ENCODE measurements around the gene KCNH8. TPM values are rescaled to one million over a fixed set of nuclear protein-coding genes. Genes with fewer than 3 reads are reported as not detected.

Gene KCNH8
- total RNA-seq, 1 experiment from 2014 or later = 3.7 TPM

DNA sequence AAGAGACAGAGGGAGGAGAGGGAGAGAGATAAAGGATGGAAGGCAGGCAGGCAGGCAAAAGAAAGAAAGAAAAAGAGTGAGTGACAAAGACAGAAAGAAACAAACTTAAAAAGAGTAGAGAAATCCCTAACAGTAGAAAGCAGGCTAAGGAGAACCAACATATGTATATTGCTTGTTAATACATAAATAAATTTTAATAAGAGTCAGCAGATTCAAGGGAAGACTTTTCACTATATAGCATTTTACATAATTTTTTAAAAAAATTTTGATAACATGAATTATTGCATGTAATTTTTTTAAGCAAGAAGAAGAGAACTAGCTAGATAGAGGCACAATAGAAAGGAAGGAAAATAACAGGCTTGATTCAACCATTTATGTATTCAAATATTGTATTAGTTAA is 291.6 kb downstream of the KCNH8 start:
- no peaks in the 10 kb centered on the region for H4K20me1 ChIP-seq (ENCODE audit: control insufficient read depth, insufficient read depth, insufficient read length)
- H3K79me2 ChIP-seq (ENCODE audit: insufficient read depth, low read length) = no peaks in the 10 kb centered on the region
- H4K91ac ChIP-seq (ENCODE audit: insufficient read length, low read depth, low read length) = no peak overlapping the region
- H3K27ac Mint-ChIP-seq = no peak overlapping the region
- peaks cover 7 to 14% of the 10 kb centered on the region in 2 experiments for H3K4me1 Mint-ChIP-seq
- no peak overlapping the region for H3T11ph ChIP-seq (ENCODE audit: low read length)
- H4K8ac ChIP-seq (replicated peaks; ENCODE audit: insufficient read length, low read depth, low read length) = no peak overlapping the region
- no peaks in the 10 kb centered on the region for H3K9me3 ChIP-seq (ENCODE audit: control insufficient read depth, low read depth, low read length)
- H3K79me1 ChIP-seq (ENCODE audit: insufficient read depth, low read depth, low read length, poor library complexity, severe bottlenecking) = no peaks in the 10 kb centered on the region
- H3K56ac ChIP-seq (ENCODE audit: insufficient read length, low read depth, low read length) = no peak overlapping the region
- H2BK120ac ChIP-seq (ENCODE audit: low read depth, low read length, poor library complexity, severe bottlenecking) = no peak overlapping the region
- no peak overlapping the region for H3K4me3 Mint-ChIP-seq
- no peaks in the 10 kb centered on the region for H3K23me2 ChIP-seq (ENCODE audit: insufficient read length, low read depth, low read length, poor library complexity, severe bottlenecking)
- no peaks in the 10 kb centered on the region for H3K27me3 Mint-ChIP-seq (ENCODE audit: low read depth)
- no peak overlapping the region for H3K14ac ChIP-seq (ENCODE audit: insufficient read depth, low read length)
- H3K18ac ChIP-seq (ENCODE audit: insufficient read length, low read depth, low read length) = no peak overlapping the region
- peaks cover 0 to 4% (median 2%) of the 10 kb centered on the region in 3 experiments; a peak in 2 of 7 replicates for H3K36me3 Mint-ChIP-seq (ENCODE audit: insufficient read depth in 1 of 3, low read depth in 3 of 3)
- no peak overlapping the region for H2BK12ac ChIP-seq (ENCODE audit: insufficient read length, low read depth, low read length)
- no peak overlapping the region for H2AK5ac ChIP-seq (ENCODE audit: insufficient read length, low read length)
- no peak for DNase-seq
- H2AFZ ChIP-seq (ENCODE audit: low read length) = no peak overlapping the region
- no peaks in the 10 kb centered on the region for H3K4me1 ChIP-seq (ENCODE audit: insufficient read depth, low read length)
- H2BK15ac ChIP-seq (ENCODE audit: low read depth, low read length) = no peak overlapping the region
- no peaks in the 10 kb centered on the region; a peak in 1 of 5 replicates for H3K9me3 Mint-ChIP-seq
- H4K5ac ChIP-seq (ENCODE audit: insufficient read length, low read depth, low read length) = no peak overlapping the region
- H3K4ac ChIP-seq (ENCODE audit: low read depth, low read length) = no peak overlapping the region
- H3K27ac ChIP-seq (ENCODE audit: insufficient read length, low read depth, low read length) = no peak overlapping the region
- TF ChIP-seq, protein P1, sequence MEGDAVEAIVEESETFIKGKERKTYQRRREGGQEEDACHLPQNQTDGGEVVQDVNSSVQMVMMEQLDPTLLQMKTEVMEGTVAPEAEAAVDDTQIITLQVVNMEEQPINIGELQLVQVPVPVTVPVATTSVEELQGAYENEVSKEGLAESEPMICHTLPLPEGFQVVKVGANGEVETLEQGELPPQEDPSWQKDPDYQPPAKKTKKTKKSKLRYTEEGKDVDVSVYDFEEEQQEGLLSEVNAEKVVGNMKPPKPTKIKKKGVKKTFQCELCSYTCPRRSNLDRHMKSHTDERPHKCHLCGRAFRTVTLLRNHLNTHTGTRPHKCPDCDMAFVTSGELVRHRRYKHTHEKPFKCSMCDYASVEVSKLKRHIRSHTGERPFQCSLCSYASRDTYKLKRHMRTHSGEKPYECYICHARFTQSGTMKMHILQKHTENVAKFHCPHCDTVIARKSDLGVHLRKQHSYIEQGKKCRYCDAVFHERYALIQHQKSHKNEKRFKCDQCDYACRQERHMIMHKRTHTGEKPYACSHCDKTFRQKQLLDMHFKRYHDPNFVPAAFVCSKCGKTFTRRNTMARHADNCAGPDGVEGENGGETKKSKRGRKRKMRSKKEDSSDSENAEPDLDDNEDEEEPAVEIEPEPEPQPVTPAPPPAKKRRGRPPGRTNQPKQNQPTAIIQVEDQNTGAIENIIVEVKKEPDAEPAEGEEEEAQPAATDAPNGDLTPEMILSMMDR (conservative IDR thresholded peaks at IDR 0.05) = no peak
- H3K27me3 ChIP-seq (ENCODE audit: insufficient read depth, low read length) = no peaks in the 10 kb centered on the region
- no peak overlapping the region for H2BK5ac ChIP-seq (ENCODE audit: insufficient read length, low read length)
- no peak overlapping the region for H2BK20ac ChIP-seq (ENCODE audit: low read depth, low read length, poor library complexity, severe bottlenecking)
- no peak overlapping the region for H3K4me2 ChIP-seq (ENCODE audit: insufficient read depth, insufficient read length, low read length)
- no peak overlapping the region for H3K23ac ChIP-seq (ENCODE audit: insufficient read length, low read depth, low read length)
- no peak overlapping the region for H3K9ac ChIP-seq (ENCODE audit: extremely low read depth, insufficient read length, low read length)
